Measurements from ENCODE around the gene LIAS.
"Not testable (repeated sequence)": the region's sequence is repeated elsewhere in the genome, so short reads cannot be mapped to it uniquely, and the experiment has no call there.

Gene LIAS

GRCh38 chr4:39458505-39459300 lies at the start of gene LIAS, which contains the start of gene RPL9:
Gene LIAS, plus strand, starts transcription at chr4:39459056. Its CDS starts 62 bp downstream, at chr4:39459118.
Gene RPL9, minus strand, starts transcription at chr4:39458922. Its CDS starts 483 bp downstream, at chr4:39458439.
- Histone ChIP-seq H3K4me2 (ENCODE audit: low read length) (peak within 1 kb of the TSS; percentile 97), H3K36me3 (ENCODE audit: control insufficient read depth, insufficient read depth, low read length) (no peaks in the 10 kb centered on the region), H3K9ac (peak within 1 kb of the TSS; percentile 53), H3K4me1 (peaks cover 9% of the 10 kb centered on the region), H3K27ac (peak within 1 kb of the TSS; percentile 90), H3K9me3 (ENCODE audit: control insufficient read depth, low read length) (no peaks in the 10 kb centered on the region), H3K79me2 (peaks cover 15% of the 10 kb centered on the region), H3K27me3 (ENCODE audit: control insufficient read depth, insufficient read depth, low read length) (no peaks in the 10 kb centered on the region), H2AFZ (peak within 1 kb of the TSS; percentile 95), H3K4me3 (ENCODE audit: low read depth, low read length) (peak within 1 kb of the TSS; percentile 96)
- TF ChIP-seq CTCF (IDR thresholded peaks at IDR 0.05) = no peak

- H3K27me3 ChIP-seq (ENCODE audit: control insufficient read depth, insufficient read depth, low read length) = no peaks in the 10 kb centered on the region
- H3K9ac ChIP-seq = no peak overlapping the region
- no peaks in the 10 kb centered on the region for H3K9me3 ChIP-seq (ENCODE audit: control insufficient read depth, low read length)
- H3K4me2 ChIP-seq (ENCODE audit: low read length) = no peak overlapping the region
- H3K4me3 ChIP-seq (ENCODE audit: low read depth, low read length) = no peak overlapping the region
- no peak overlapping the region for H3K27ac ChIP-seq
- H2AFZ ChIP-seq = peak overlapping the region; percentile 11
- H3K36me3 ChIP-seq (ENCODE audit: control insufficient read depth, insufficient read depth, low read length) = no peaks in the 10 kb centered on the region
- no peaks in the 10 kb centered on the region for H3K4me1 ChIP-seq
- no peak for TF ChIP-seq CTCF (IDR thresholded peaks at IDR 0.05)
- H3K79me2 ChIP-seq = no peaks in the 10 kb centered on the region
These were observed 48.4 kb upstream of the LIAS start for GRCh38 chr4:39410415-39410814.

GRCh38 chr4:39411561-39411960 lies 47.3 kb upstream of the LIAS start:
- H3K79me2 ChIP-seq; H3K4me2 ChIP-seq (ENCODE audit: low read length); H3K4me1 ChIP-seq; H3K27me3 ChIP-seq (ENCODE audit: control insufficient read depth, insufficient read depth, low read length); H3K27ac ChIP-seq; H3K36me3 ChIP-seq (ENCODE audit: control insufficient read depth, insufficient read depth, low read length); H3K4me3 ChIP-seq (ENCODE audit: low read depth, low read length); H2AFZ ChIP-seq; H3K9ac ChIP-seq; H3K9me3 ChIP-seq (ENCODE audit: control insufficient read depth, low read length): not testable (repeated sequence)

- no peak overlapping the region for H3K4me3 ChIP-seq (ENCODE audit: low read depth, low read length)
- H3K4me1 ChIP-seq = no peaks in the 10 kb centered on the region
- no peak overlapping the region for H3K4me2 ChIP-seq (ENCODE audit: low read length)
- H3K9me3 ChIP-seq (ENCODE audit: control insufficient read depth, low read length) = no peaks in the 10 kb centered on the region
- no peak overlapping the region for H3K9ac ChIP-seq
- TF ChIP-seq CTCF (IDR thresholded peaks at IDR 0.05) = no peak
- no peaks in the 10 kb centered on the region for H3K27me3 ChIP-seq (ENCODE audit: control insufficient read depth, insufficient read depth, low read length)
- no peaks in the 10 kb centered on the region for H3K79me2 ChIP-seq
- no peak overlapping the region for H2AFZ ChIP-seq
- no peaks in the 10 kb centered on the region for H3K36me3 ChIP-seq (ENCODE audit: control insufficient read depth, insufficient read depth, low read length)
- no peak overlapping the region for H3K27ac ChIP-seq
These were observed 43.1 kb upstream of the LIAS start for GRCh38 chr4:39415678-39416283.

GRCh38 chr4:39422247-39422646 lies 36.6 kb upstream of the LIAS start:
- no peak overlapping the region for H3K27ac ChIP-seq
- H3K36me3 ChIP-seq (ENCODE audit: control insufficient read depth, insufficient read depth, low read length) = no peaks in the 10 kb centered on the region
- H3K4me3 ChIP-seq (ENCODE audit: low read depth, low read length) = no peak overlapping the region
- H3K79me2 ChIP-seq = no peaks in the 10 kb centered on the region
- no peak overlapping the region for H3K4me2 ChIP-seq (ENCODE audit: low read length)
- H3K27me3 ChIP-seq (ENCODE audit: control insufficient read depth, insufficient read depth, low read length) = no peaks in the 10 kb centered on the region
- H3K9ac ChIP-seq = no peak overlapping the region
- TF ChIP-seq CTCF (IDR thresholded peaks at IDR 0.05) = no peak
- no peak overlapping the region for H2AFZ ChIP-seq
- H3K4me1 ChIP-seq = no peaks in the 10 kb centered on the region
- H3K9me3 ChIP-seq (ENCODE audit: control insufficient read depth, low read length) = no peaks in the 10 kb centered on the region

GRCh38 chr4:39425297-39425696 lies 33.6 kb upstream of the LIAS start:
- H3K79me2 ChIP-seq; H3K27me3 ChIP-seq (ENCODE audit: control insufficient read depth, insufficient read depth, low read length); H3K4me2 ChIP-seq (ENCODE audit: low read length); H3K4me1 ChIP-seq; H2AFZ ChIP-seq; H3K36me3 ChIP-seq (ENCODE audit: control insufficient read depth, insufficient read depth, low read length); H3K4me3 ChIP-seq (ENCODE audit: low read depth, low read length); H3K27ac ChIP-seq; H3K9me3 ChIP-seq (ENCODE audit: control insufficient read depth, low read length); H3K9ac ChIP-seq: not testable (repeated sequence)
